Measurements from ENCODE around the gene SRPK1. TPM values are rescaled to one million over a fixed set of nuclear protein-coding genes. Genes with fewer than 3 reads are reported as not detected.

The SRPK1 gene
- polyA plus RNA-seq, 1 donor: 50.9 TPM

GRCh38 chr6:35801148-35801547 lies 119.8 kb downstream of the SRPK1 start:
- no peaks in the 10 kb centered on the region for H3K9me3 ChIP-seq (ENCODE audit: control insufficient read depth, low read depth, low read length)
- 44% methylated on average over 1 of the region's 3 CpGs for WGBS (ENCODE audit: insufficient coverage, low lambda C conversion rate)
- no peak overlapping the region for H3K4me3 ChIP-seq (ENCODE audit: low read length)
- no peaks in the 10 kb centered on the region for H3K27me3 ChIP-seq (ENCODE audit: control insufficient read depth, insufficient read depth, low read length)
- DNase-seq: no peak
- no peaks in the 10 kb centered on the region for H3K4me1 ChIP-seq (ENCODE audit: control insufficient read depth, insufficient read depth, low read length)
- no peaks in the 10 kb centered on the region for H3K36me3 ChIP-seq (ENCODE audit: control insufficient read depth, insufficient read depth, low read length)
- no peak overlapping the region for H3K27ac ChIP-seq (ENCODE audit: low read length)

DNA sequence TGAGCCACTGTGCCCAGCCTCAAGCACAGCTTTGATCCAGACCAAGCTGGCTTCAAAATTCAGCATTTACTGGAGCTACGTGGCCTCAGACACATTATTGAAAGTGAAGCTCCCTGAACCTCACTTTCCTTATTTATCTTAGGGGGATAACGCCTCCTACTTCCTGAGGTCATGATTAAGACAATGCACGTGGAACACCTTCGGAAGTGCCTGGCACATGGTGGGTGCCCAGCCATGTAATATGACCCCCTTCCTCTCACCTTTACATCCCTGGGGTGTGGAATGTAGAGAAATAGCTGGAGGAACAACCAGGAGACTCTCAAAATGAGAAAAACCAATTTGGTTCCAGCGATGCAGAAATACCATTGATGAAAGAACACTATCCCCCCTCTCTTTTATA lies 122.2 kb downstream of the SRPK1 start:
- Histone ChIP-seq H3K4me3 (ENCODE audit: low read length) (no peak overlapping the region), H3K36me3 (ENCODE audit: control insufficient read depth, insufficient read depth, low read length) (no peaks in the 10 kb centered on the region)
- 40% methylated on average over 1 of the region's 5 CpGs for WGBS (ENCODE audit: insufficient coverage, low lambda C conversion rate)

GRCh38 chr6:35797837-35798526 lies 122.9 kb downstream of the SRPK1 start:
- DNase-seq: no peak
- no peaks in the 10 kb centered on the region for H3K4me1 ChIP-seq (ENCODE audit: control insufficient read depth, insufficient read depth, low read length)

More for the DNA sequence above, 122.2 kb downstream of the SRPK1 start:
- H3K4me1 ChIP-seq (ENCODE audit: control insufficient read depth, insufficient read depth, low read length): no peaks in the 10 kb centered on the region
- DNase-seq: no peak
- no peak overlapping the region for H3K27ac ChIP-seq (ENCODE audit: low read length)
- H3K9me3 ChIP-seq (ENCODE audit: control insufficient read depth, low read depth, low read length): no peaks in the 10 kb centered on the region
- no peaks in the 10 kb centered on the region for H3K27me3 ChIP-seq (ENCODE audit: control insufficient read depth, insufficient read depth, low read length)

GRCh38 chr6:35796236-35796635 lies 124.7 kb downstream of the SRPK1 start:
- Histone ChIP-seq H3K27ac (ENCODE audit: low read length) (no peak overlapping the region), H3K9me3 (ENCODE audit: control insufficient read depth, low read depth, low read length) (no peaks in the 10 kb centered on the region), H3K27me3 (ENCODE audit: control insufficient read depth, insufficient read depth, low read length) (no peaks in the 10 kb centered on the region), H3K4me1 (ENCODE audit: control insufficient read depth, insufficient read depth, low read length) (no peaks in the 10 kb centered on the region), H3K36me3 (ENCODE audit: control insufficient read depth, insufficient read depth, low read length) (no peaks in the 10 kb centered on the region), H3K4me3 (ENCODE audit: low read length) (no peak overlapping the region)
- no peak for DNase-seq
- WGBS (ENCODE audit: insufficient coverage, low lambda C conversion rate): no CpG with 5 or more reads among the region's 4 CpGs

More at GRCh38 chr6:35797837-35798526, 122.9 kb downstream of the SRPK1 start:
- Histone ChIP-seq H3K4me3 (ENCODE audit: low read length) (no peak overlapping the region), H3K27ac (ENCODE audit: low read length) (no peak overlapping the region), H3K27me3 (ENCODE audit: control insufficient read depth, insufficient read depth, low read length) (no peaks in the 10 kb centered on the region), H3K36me3 (ENCODE audit: control insufficient read depth, insufficient read depth, low read length) (no peaks in the 10 kb centered on the region), H3K9me3 (ENCODE audit: control insufficient read depth, low read depth, low read length) (no peaks in the 10 kb centered on the region)
- 100% methylated on average over 5 of the region's 8 CpGs for WGBS (ENCODE audit: insufficient coverage, low lambda C conversion rate)

- no peak overlapping the region for H3K27ac ChIP-seq (ENCODE audit: low read length)
- 80% methylated on average over 1 of the region's 11 CpGs for WGBS (ENCODE audit: insufficient coverage, low lambda C conversion rate)
- H3K27me3 ChIP-seq (ENCODE audit: control insufficient read depth, insufficient read depth, low read length): peaks cover under 1% of the 10 kb centered on the region
- no peaks in the 10 kb centered on the region for H3K9me3 ChIP-seq (ENCODE audit: control insufficient read depth, low read depth, low read length)
- no peak for DNase-seq
- H3K4me3 ChIP-seq (ENCODE audit: low read length): no peak overlapping the region
- H3K36me3 ChIP-seq (ENCODE audit: control insufficient read depth, insufficient read depth, low read length): no peaks in the 10 kb centered on the region
- H3K4me1 ChIP-seq (ENCODE audit: control insufficient read depth, insufficient read depth, low read length): no peaks in the 10 kb centered on the region
Measured at GRCh38 chr6:35795453-35796071, 125.3 kb downstream of the SRPK1 start.

- Histone ChIP-seq H3K36me3 (ENCODE audit: control insufficient read depth, insufficient read depth, low read length) (no peaks in the 10 kb centered on the region), H3K27me3 (ENCODE audit: control insufficient read depth, insufficient read depth, low read length) (peaks cover 2% of the 10 kb centered on the region), H3K4me3 (ENCODE audit: low read length) (no peak overlapping the region), H3K4me1 (ENCODE audit: control insufficient read depth, insufficient read depth, low read length) (no peaks in the 10 kb centered on the region), H3K9me3 (ENCODE audit: control insufficient read depth, low read depth, low read length) (no peaks in the 10 kb centered on the region), H3K27ac (ENCODE audit: low read length) (no peak overlapping the region)
- 100% methylated on average over 1 of the region's 17 CpGs for WGBS (ENCODE audit: insufficient coverage, low lambda C conversion rate)
- DNase-seq: no peak
Measured at GRCh38 chr6:35794536-35795452, 126.1 kb downstream of the SRPK1 start.

DNA sequence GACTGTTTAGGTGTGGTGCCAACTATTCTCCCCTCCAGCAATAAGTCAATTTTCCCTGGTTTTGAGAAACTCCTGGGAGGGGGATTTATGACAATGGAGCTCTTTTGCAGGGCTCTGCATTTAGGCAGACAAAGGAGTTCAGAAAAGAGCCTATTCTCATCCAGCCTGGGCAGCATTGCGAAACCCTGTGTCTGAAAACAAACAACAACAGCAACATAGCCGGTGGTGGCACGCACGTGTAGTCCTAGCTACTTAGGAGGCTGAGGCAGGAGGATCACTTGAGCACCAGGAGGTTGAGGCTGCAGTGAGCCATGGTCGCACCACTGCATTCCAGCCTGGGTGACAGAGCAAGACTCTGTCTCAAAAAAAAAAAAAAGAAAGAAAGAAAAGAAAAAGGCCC lies 130.2 kb downstream of the SRPK1 start:
- Histone ChIP-seq H3K4me1 (ENCODE audit: control insufficient read depth, insufficient read depth, low read length) (no peaks in the 10 kb centered on the region), H3K4me3 (ENCODE audit: low read length) (no peak overlapping the region), H3K36me3 (ENCODE audit: control insufficient read depth, insufficient read depth, low read length) (no peaks in the 10 kb centered on the region), H3K27ac (ENCODE audit: low read length) (no peak overlapping the region), H3K27me3 (ENCODE audit: control insufficient read depth, insufficient read depth, low read length) (peaks cover 33% of the 10 kb centered on the region), H3K9me3 (ENCODE audit: control insufficient read depth, low read depth, low read length) (no peaks in the 10 kb centered on the region)
- WGBS (ENCODE audit: insufficient coverage, low lambda C conversion rate): no CpG with 5 or more reads among the region's 5 CpGs
- no peak for DNase-seq

DNA sequence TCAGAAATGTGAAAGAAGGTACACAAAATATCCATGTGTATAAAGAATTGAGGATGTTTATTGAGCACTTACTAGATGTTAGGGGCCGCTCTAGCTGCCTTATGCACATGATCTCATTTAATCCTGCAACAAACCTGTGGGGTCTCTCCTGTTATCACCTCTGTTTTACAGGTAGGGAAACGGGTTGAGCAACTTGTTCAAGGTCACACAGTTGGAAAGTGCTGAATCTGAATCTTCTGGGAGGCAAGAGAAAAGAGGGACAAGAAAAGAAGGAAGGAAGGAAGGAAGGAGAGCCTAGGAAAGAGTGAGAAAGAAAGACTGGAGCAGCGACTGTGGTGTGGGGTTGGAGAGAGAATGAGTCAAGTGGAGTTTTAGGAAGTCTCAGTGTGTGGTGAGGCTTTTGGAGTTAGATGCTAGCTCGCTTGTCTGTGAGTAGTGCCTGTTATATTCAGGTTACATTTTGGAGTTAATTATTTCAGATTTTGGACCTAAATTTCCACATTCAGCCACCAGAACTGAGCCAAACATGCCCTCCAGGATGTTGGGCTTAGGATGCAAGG lies 132.4 kb downstream of the SRPK1 start:
- no peak for DNase-seq
- 39% methylated on average over 2 of the region's 4 CpGs for WGBS (ENCODE audit: insufficient coverage, low lambda C conversion rate)
- Histone ChIP-seq H3K36me3 (ENCODE audit: control insufficient read depth, insufficient read depth, low read length) (no peaks in the 10 kb centered on the region), H3K4me3 (ENCODE audit: low read length) (no peak overlapping the region), H3K4me1 (ENCODE audit: control insufficient read depth, insufficient read depth, low read length) (no peaks in the 10 kb centered on the region), H3K27me3 (ENCODE audit: control insufficient read depth, insufficient read depth, low read length) (peaks cover 36% of the 10 kb centered on the region), H3K27ac (ENCODE audit: low read length) (no peak overlapping the region), H3K9me3 (ENCODE audit: control insufficient read depth, low read depth, low read length) (no peaks in the 10 kb centered on the region)

DNA sequence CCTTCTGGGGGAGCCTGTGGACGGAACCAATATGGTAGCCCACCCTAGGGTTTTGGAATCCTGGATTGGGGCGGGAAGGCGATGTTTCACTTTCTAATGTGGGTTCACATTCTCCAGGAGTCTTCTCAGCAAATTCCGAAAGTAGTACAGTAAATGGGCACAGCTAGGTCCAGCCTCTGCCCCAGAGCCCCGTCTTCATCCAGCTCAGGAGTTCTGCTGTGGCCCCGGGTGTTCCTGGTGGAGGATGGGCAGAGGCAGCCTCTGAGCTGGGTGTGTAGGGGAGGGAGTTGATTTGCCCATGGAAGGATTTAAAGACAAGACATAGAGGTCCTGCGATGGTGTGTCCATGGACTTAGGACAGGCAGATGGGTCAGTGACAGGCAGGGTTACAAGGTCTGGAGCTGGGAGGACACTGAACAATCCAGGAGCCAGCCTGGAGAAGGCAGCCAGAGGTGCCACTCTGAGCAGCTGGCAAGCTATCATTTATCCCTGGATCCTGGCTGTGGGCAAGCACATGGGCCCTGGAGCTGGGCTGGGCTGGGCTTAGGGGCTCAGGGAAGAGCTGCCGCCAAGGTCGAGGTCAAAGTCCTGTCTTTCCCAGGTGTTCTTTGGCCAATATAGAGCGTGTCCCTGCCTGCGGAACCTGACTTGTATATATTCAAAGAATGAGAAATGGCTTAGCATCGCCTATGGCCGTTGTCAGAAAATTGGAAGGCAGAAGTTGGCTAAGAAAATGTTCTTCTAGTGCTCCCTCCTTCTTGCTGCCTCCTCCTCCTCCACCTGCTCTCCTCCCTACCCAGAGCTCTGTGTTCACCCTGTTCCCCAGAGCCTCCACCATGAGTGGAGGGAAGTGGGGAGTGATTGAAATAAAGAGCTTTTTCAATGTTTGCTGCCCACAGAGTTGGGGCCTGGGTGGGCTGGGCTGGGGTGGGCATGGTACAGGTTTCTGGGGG lies 133.4 kb downstream of the SRPK1 start:
- WGBS (ENCODE audit: insufficient coverage, low lambda C conversion rate): no CpG with 5 or more reads among the region's 13 CpGs
- Histone ChIP-seq H3K4me1 (ENCODE audit: control insufficient read depth, insufficient read depth, low read length) (no peaks in the 10 kb centered on the region), H3K9me3 (ENCODE audit: control insufficient read depth, low read depth, low read length) (no peaks in the 10 kb centered on the region), H3K4me3 (ENCODE audit: low read length) (no peak overlapping the region), H3K27me3 (ENCODE audit: control insufficient read depth, insufficient read depth, low read length) (peaks cover 36% of the 10 kb centered on the region), H3K27ac (ENCODE audit: low read length) (no peak overlapping the region), H3K36me3 (ENCODE audit: control insufficient read depth, insufficient read depth, low read length) (no peaks in the 10 kb centered on the region)
- no peak for DNase-seq

Data from large intestine (tissue), 3 donors.